Posterior cingulate gyrus (tissue), 11 donors: ENCODE measurements around the gene USP11.
"Not testable (repeated sequence)": the region's sequence is repeated elsewhere in the genome, so short reads cannot be mapped to it uniquely, and the experiment has no call there.

ENCODE experiments used
- DNase-seq, 10 donors: peaks; one replicate each; pipeline versions ENCODE4 v3.0.0 to v3.0.0-alpha.2; 2020 to 2021; ENCODE audit warnings: mixed read lengths in 3 of 10
- intact Hi-C: fragments of 100-400 bp; cut with DNase I; formaldehyde crosslinking; loops from one replicate; pipeline ENCODE4 v1.15.1; 2023

Gene USP11

GRCh38 chrX:47239898-47240545, 7.2 kb downstream of the USP11 start:
- intact Hi-C loops: loop anchor here (10.0 kb wide), 1 partner anchor 125 kb away; no protein-coding TSS in a partner anchor
- no peak for DNase-seq

GRCh38 chrX:47240619-47241018, 7.8 kb downstream of the USP11 start:
- intact Hi-C loops: no loop called here
- no peak for DNase-seq

GRCh38 chrX:47241201-47242011, 8.6 kb downstream of the USP11 start:
- intact Hi-C loops: no loop called here

GRCh38 chrX:47242321-47242720, 9.5 kb downstream of the USP11 start:
- intact Hi-C loops: no loop called here
- DNase-seq: no peak

More at GRCh38 chrX:47241201-47242011, 8.6 kb downstream of the USP11 start:
- no peak for DNase-seq

DNA sequence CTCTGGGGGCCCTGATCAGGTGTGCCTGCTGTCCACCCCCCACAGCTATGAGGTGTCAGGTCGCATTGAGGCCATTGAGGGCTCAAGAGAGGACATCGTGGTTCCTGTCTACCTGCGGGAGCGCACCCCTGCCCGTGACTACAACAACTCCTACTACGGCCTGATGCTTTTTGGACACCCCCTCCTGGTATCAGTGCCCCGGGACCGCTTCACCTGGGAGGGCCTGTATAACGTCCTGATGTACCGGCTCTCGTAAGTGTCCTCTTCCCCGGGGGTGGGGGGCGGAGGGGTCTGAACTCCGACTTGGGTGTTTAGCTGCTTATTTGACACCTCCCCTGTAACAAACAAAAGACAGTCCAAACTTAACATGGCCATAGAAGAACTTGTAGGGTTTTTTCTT, 10.5 kb downstream of the USP11 start:
- intact Hi-C loops: no loop called here
- no peak for DNase-seq

GRCh38 chrX:47244676-47245075, 11.9 kb downstream of the USP11 start:
- intact Hi-C loops: no loop called here
- DNase-seq: no peak

GRCh38 chrX:47245156-47245555, 12.3 kb downstream of the USP11 start:
- DNase-seq: no peak
- intact Hi-C loops: no loop called here

GRCh38 chrX:47247206-47247998, 14.6 kb downstream of the USP11 start:
- intact Hi-C loops: no loop called here

DNA sequence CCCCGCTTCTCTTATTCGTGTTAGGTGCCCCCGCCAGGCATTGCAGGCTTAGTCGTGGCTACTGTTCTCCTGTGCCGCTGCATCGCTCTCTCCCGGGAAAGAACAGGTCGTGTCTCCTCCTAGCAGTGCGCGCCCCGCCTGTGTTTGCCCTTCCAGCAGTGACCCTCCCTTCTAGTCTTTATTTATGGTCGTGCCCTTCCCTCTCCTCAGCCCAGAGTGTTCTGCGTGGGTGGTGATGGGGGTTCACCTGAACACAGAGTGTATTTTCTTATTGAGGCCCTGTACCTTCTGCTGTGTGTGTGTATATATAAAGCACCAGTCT, 15.2 kb downstream of the USP11 start:
- intact Hi-C loops: no loop called here
- no peak for DNase-seq

More at GRCh38 chrX:47247206-47247998, 14.6 kb downstream of the USP11 start:
- DNase-seq: peak in 1 of 10 donors; percentile 62

DNA sequence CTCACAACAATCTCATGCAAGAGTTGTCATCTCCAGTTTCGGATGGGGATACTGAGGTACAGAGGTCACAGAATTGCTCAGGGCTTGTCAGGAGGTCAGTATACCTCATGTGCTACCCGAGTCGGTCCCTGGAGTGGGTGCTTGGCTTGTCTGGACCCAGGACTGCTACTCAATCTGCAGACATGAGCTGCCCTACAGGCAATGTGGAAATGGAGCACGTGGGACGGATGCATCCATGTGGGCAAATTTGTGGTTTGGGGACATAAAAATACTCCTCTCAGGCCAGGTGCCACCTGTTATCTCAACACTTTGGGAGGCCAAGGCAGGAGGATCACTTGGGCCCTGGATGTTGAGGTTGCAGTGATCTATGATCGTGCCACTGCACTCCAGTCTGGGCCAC, 15.8 kb downstream of the USP11 start:
- intact Hi-C loops: no loop called here
- peak in 1 of 10 donors; percentile 21 for DNase-seq

- intact Hi-C loops: no loop called here
- DNase-seq: no peak
Measured at GRCh38 chrX:47250017-47250347, 17.2 kb downstream of the USP11 start.

GRCh38 chrX:47257620-47258019, 24.8 kb downstream of the USP11 start:
- intact Hi-C loops: not testable (repeated sequence)
- DNase-seq: peak in 1 of 10 donors; percentile 43

DNA sequence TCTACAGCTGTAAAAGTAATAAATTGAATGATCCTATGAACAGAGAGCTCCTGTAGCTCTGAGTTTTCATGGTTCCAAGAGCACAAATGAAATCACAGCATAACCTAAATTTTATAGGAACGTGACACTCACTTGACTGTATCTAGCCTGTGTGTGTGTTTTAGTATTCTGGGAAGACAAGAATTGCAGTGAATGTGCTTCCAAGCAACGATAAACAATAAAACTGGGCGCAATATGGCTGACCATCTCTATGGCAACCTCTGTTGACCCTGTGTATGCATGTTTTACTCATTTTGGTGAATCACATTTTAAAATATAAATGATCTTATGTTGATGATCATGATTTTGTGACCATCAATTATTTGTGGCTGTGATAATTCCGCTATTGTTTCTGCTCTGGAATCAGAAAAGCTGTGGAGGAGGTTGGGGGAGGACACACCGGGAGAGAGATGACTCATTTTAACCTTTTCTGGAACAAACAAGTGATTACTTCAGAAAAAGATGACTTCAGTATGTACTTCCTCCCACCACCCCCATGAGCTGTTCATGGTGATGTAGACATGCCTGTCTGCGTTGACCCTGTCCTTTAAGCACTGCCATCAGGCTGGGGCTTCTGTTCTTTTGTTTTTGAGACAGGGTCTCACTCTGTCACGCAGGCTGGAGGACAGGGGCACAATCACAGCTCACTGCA, 31.8 kb downstream of the USP11 start:
- no peak for DNase-seq
- intact Hi-C loops: no loop called here

- no peak for DNase-seq
- intact Hi-C loops: no loop called here
Measured at GRCh38 chrX:47266643-47267042, 33.8 kb downstream of the USP11 start.

GRCh38 chrX:47272013-47272408, 39.2 kb downstream of the USP11 start:
- DNase-seq: no peak
- intact Hi-C loops: no loop called here

- DNase-seq: no peak
- intact Hi-C loops: no loop called here
Measured at GRCh38 chrX:47273011-47273730, 40.4 kb downstream of the USP11 start.

DNA sequence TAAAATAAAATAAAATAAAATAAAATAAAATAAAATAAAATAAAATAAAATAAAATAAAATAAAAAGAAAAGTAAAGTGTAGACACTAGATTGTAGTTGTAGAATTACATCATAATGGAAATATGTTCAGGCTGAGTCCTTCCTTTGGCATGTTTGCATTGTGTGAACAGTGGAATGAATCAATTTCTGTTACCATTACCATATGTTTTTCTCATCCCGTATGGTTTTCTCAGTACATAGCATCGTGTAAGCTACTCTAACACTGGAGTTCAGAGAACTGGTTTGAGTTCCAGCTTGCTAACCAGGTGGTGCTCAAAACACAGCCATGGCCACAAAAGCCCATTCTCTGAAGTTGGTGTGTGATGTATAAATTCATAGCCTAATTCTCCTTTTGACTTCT, 45.9 kb downstream of the USP11 start:
- intact Hi-C loops: no loop called here
- no peak for DNase-seq

DNA sequence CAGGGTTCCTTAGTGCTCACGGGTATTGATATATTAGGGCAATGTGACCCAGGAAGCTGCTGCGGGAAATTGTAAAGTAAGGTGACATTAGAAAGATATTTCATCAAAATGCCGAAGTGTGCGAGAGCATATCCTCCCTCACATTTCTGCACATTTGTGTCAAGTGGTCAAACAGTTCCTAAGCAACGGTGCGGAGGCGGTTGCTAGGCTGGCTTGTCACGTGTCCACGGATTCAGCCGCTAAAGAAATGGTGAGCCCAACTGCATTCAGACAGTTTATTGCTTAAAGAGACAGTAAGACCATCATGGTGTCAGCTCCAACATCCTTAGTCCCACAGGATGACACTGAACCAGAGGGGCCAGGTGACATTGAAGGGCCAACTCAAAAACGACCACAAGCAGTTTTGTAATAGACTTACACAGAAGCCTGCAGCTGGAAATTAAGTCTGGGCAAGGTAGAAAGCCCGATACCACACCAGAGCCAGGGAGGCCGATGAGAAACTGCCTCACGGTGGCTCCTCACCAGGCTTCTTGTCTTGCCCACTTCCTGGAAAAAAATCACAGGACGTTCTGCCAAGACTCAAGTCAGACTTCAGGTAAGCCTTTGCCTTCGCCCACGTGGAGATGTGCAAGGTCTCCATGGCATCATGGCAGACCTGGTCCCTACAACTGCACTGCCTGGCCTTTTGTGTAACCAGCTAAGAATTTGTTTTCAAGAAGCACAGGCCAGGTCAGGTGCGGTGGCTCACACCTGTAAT, 50.4 kb downstream of the USP11 start:
- DNase-seq: peak in 9 of 10 donors; percentile 16 to 93 (median 60)
- intact Hi-C loops: no loop called here

- DNase-seq, intact Hi-C loops: not testable (repeated sequence)
Measured at GRCh38 chrX:47284616-47285015, 51.8 kb downstream of the USP11 start.
